Prostate gland (tissue), 2 donors: ENCODE results near the gene GABRB2. TPM values are rescaled to one million over a fixed set of nuclear protein-coding genes. Genes with fewer than 3 reads are reported as not detected.

Source experiments
- DNase-seq: peaks from one replicate; pipeline ENCODE4 v3.0.0-alpha.2; 2019; ENCODE audit warnings: low spot score
- H3K27ac ChIP-seq, 2 donors: fragments of 200-600 bp; sonication (generic); 2 replicates each; pipeline ENCODE4 v1.5.1; 2017 to 2019
- H3K27me3 ChIP-seq: fragments of 200-600 bp; sonication (generic); replicated peaks from 2 replicates; pipeline ENCODE4 v1.5.1; 2019; ENCODE audit not compliant: insufficient read depth
- H3K36me3 ChIP-seq, 2 donors: fragments of 200-600 bp; sonication (generic); 1 replicate in 1 of 2; 2 replicates in 1 of 2; pipeline versions ENCODE4 v1.5.1 to v1.8.1; 2017 to 2019
- H3K4me1 ChIP-seq: fragments of 200-600 bp; sonication (generic); replicated peaks from 2 replicates; pipeline ENCODE4 v1.5.1; 2019
- H3K4me3 ChIP-seq, 2 donors: fragments of 200-600 bp; sonication (generic); 2 replicates each; pipeline ENCODE4 v1.5.1; 2017 to 2019
- H3K9me3 ChIP-seq: fragments of 200-600 bp; sonication (generic); 2 replicates; pipeline ENCODE4 v1.5.1; 2017
- CTCF ChIP-seq, 4 experiments: fragments of 200-600 bp in 2 of 4; fragments of 450-650 bp in 2 of 4; sonication (generic) in 2 of 4; IDR thresholded peaks; 1 replicate in 3 of 4; 2 replicates in 1 of 4; pipeline ENCODE4 v1.5.1; 2016 to 2019; ENCODE audit warnings: antibody characterized with exemption in 4 of 4, mild to moderate bottlenecking in 2 of 4, moderate library complexity in 2 of 4
- POLR2A ChIP-seq: fragments of 450-650 bp; IDR thresholded peaks from one replicate; pipeline ENCODE4 v1.6.1; 2016; ENCODE audit warnings: antibody characterized with exemption, mild to moderate bottlenecking
- POLR2AphosphoS5 ChIP-seq: sonication (generic); formaldehyde crosslinking; IDR thresholded peaks from one replicate; pipeline ENCODE4 v1.6.1; 2017; ENCODE audit warnings: antibody characterized with exemption
- WGBS: methylation state at CpG from one replicate; pipeline ENCODE4 v1.1.5; 2018; 5-methylcytosine and 5-hydroxymethylcytosine counted together
- intact Hi-C: fragments of 100-400 bp; cut with DNase I; formaldehyde crosslinking; loops from one replicate; pipeline ENCODE4 v1.14.2; 2022
- total RNA-seq, 2 donors: library from RNA; depleted of rRNA; stranded (reverse); fragments of >200 nt; gene quantifications; one replicate each; pipeline ENCODE4 v1.1.0, GENCODE V29; 2016

The GABRB2 gene
- total RNA-seq, 2 donors from 2014 or later = 1.1 TPM; not detected in 1

DNA sequence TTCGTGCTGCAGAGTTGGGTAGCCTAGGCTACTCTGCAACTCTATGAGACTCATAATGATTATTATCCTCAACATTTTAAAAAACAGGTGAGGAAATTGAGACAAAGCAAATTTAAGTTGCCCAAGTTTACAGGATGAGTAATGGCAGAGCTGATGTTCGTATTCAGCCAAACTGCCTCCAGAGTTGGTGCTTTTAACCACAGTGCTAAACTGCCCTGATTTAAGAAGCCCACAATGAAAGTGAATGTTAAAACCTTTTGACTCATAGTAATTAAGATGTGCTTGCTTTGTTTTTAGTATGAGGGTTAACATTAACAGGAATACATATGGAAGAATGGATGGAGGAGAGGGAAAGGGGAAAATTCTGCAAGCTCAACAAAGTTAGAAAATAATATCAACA, 15.9 kb upstream of the GABRB2 start:
- intact Hi-C loops = no loop called here
- no peak for DNase-seq
- Histone ChIP-seq H3K9me3 (no peaks in the 10 kb centered on the region), H3K36me3 (no peaks in the 10 kb centered on the region), H3K4me3 (no peak overlapping the region), H3K27ac (no peak overlapping the region), H3K27me3 (no peaks in the 10 kb centered on the region), H3K4me1 (no peaks in the 10 kb centered on the region)
- TF ChIP-seq POLR2AphosphoS5 = no peak
- no peak for TF ChIP-seq CTCF (IDR thresholded peaks at IDR 0.05)
- no peak for TF ChIP-seq POLR2A
- 31% methylated on average over 2 of the region's 2 CpGs for WGBS

- no peaks in the 10 kb centered on the region for H3K4me1 ChIP-seq
- 8% methylated on average over 15 of the region's 15 CpGs for WGBS
- H3K4me3 ChIP-seq = no peak overlapping the region
- no peaks in the 10 kb centered on the region for H3K36me3 ChIP-seq
- intact Hi-C loops = loop anchor here (10.0 kb wide), 1 partner anchor 1856 kb away; no protein-coding TSS in a partner anchor
- DNase-seq = no peak
- H3K27ac ChIP-seq = no peak overlapping the region
- H3K27me3 ChIP-seq = peaks cover 21% of the 10 kb centered on the region
- no peak for TF ChIP-seq POLR2AphosphoS5
- TF ChIP-seq CTCF (IDR thresholded peaks at IDR 0.05) = no peak
- no peak for TF ChIP-seq POLR2A
- H3K9me3 ChIP-seq = no peaks in the 10 kb centered on the region
Measured at GRCh38 chr5:161549106-161549505, 2.6 kb upstream of the GABRB2 start.

- H3K9me3 ChIP-seq = no peaks in the 10 kb centered on the region
- no peaks in the 10 kb centered on the region for H3K36me3 ChIP-seq
- H3K27me3 ChIP-seq = peaks cover 21% of the 10 kb centered on the region
- no peak overlapping the region for H3K4me3 ChIP-seq
- H3K27ac ChIP-seq = no peak overlapping the region
- TF ChIP-seq CTCF (IDR thresholded peaks at IDR 0.05) = no peak
- TF ChIP-seq POLR2AphosphoS5 = no peak
- TF ChIP-seq POLR2A = no peak
- intact Hi-C loops = loop anchor here (10.0 kb wide), 1 partner anchor 1856 kb away; no protein-coding TSS in a partner anchor
- DNase-seq = no peak
- whole genome bisulfite sequencing = 2% methylated on average over 32 of the region's 32 CpGs
- no peaks in the 10 kb centered on the region for H3K4me1 ChIP-seq
Measured at GRCh38 chr5:161548487-161549094, 2.1 kb upstream of the GABRB2 start.

DNA sequence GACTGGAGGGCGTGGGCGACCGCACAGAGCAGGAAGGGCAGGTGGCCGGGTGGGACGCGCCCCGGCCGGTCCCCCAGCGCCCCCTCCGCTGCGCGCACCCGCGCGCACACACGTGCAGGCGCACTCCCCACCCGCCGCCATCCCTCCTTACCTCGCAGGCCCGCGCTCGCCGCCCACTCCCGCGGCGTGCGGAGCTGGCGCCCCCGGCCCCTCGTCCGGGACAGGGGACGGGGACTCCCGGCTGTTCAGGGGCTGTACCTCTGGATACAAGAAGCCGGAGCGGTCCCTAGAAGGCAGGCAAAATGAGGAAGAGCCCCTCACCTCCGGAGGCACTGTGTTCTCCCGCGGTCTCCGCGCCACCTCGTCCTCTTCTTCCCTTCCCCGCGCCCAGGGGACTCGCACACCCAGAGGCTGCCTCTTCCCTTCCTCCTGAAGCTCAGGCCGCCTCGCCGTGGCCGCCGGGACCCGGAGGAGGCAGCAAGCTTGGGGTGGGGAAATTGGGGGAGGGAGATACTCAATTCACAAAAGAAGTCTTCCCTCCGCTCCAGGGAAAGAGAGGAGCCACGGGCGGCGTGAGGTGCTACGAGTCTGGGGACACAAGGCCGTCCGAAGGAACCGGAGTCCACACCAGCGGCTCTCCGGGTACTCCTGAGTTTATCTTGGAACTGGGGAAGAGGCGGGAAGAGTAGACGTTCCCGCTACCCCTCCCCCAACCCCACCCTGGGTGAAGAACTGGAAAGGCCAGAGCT, 1.4 kb upstream of the GABRB2 start:
- Histone ChIP-seq H3K4me3 (peak overlapping the region in 1 of 2 donors; percentile 11), H3K36me3 (no peaks in the 10 kb centered on the region), H3K27ac (no peak overlapping the region), H3K27me3 (peaks cover 21% of the 10 kb centered on the region), H3K4me1 (no peaks in the 10 kb centered on the region), H3K9me3 (no peaks in the 10 kb centered on the region)
- intact Hi-C loops = loop anchor here (10.0 kb wide), 1 partner anchor 1857 kb away; no protein-coding TSS in a partner anchor
- no peak for DNase-seq
- 2% methylated on average over 44 of the region's 64 CpGs for WGBS
- TF ChIP-seq POLR2A = no peak
- no peak for TF ChIP-seq CTCF (IDR thresholded peaks at IDR 0.05)
- TF ChIP-seq POLR2AphosphoS5 = no peak

DNA sequence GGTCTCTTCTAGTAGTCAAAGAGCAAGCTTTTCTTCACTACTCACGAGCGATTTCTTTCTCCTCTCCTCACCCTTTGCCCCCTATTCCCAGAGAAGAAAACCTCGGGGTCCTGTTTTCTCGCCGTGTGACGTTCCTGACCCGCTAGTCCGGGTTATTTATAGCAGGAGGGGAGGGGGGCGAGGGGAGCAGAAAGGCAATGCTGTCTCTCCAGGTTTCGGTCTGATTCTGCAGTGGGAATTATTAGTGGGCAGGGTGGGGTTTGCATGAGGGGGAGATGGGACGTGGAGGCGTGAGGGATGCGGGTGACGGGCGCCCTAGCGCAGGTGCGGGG, 847 bp upstream of the GABRB2 start:
- no peak for DNase-seq
- no peak overlapping the region for H3K27ac ChIP-seq
- intact Hi-C loops = loop anchor here (10.0 kb wide), 1 partner anchor 1857 kb away; no protein-coding TSS in a partner anchor
- peaks cover 21% of the 10 kb centered on the region for H3K27me3 ChIP-seq
- no peak for TF ChIP-seq CTCF (IDR thresholded peaks at IDR 0.05)
- TF ChIP-seq POLR2A = no peak
- TF ChIP-seq POLR2AphosphoS5 = no peak
- no peaks in the 10 kb centered on the region for H3K9me3 ChIP-seq
- H3K4me1 ChIP-seq = no peaks in the 10 kb centered on the region
- WGBS = under 1% methylated on average over 17 of the region's 17 CpGs
- H3K4me3 ChIP-seq = peak overlapping the region in 1 of 2 donors; percentile 11
- no peaks in the 10 kb centered on the region for H3K36me3 ChIP-seq
